ENCODE data around the gene TAPT1.

GRCh38 chr4:16157609-16158503, 68.4 kb downstream of the TAPT1 start:
- TF ChIP-seq CTCF (conservative IDR thresholded peaks at IDR 0.05; ENCODE audit: low read depth in 2 of 2) (no peak), POLR2AphosphoS5 (IDR thresholded peaks at IDR 0.05; ENCODE audit: low read depth) (no peak), REST (IDR thresholded peaks at IDR 0.05; ENCODE audit: unreplicated experiment) (no peak), EZH2 (IDR thresholded peaks at IDR 0.05; ENCODE audit: low read depth, unreplicated experiment) (no peak), EZH2phosphoT487 (IDR thresholded peaks at IDR 0.05; ENCODE audit: unreplicated experiment) (no peak), STAT1 (IDR thresholded peaks at IDR 0.05; ENCODE audit: unreplicated experiment) (no peak), JUNB (IDR thresholded peaks at IDR 0.05; ENCODE audit: unreplicated experiment) (no peak), ZNF114 (CRISPR knock-in tag; IDR thresholded peaks at IDR 0.05) (no peak), ZNF462 (CRISPR knock-in tag; IDR thresholded peaks at IDR 0.05) (no peak), ETS1 (IDR thresholded peaks at IDR 0.05) (no peak)

Measured in GM23338 (cell line).